Measurements from ENCODE around the gene TMEM238. TPM values are rescaled to one million over a fixed set of nuclear protein-coding genes. Genes with fewer than 3 reads are reported as not detected.

Gene TMEM238
- total and polyA plus RNA-seq, 9 of the 15 experiments (the other 6 are each of a cell fraction or from before 2014, with no cell fraction given): 0.18 to 5.1 (median 1.3) TPM; not detected in 4

DNA sequence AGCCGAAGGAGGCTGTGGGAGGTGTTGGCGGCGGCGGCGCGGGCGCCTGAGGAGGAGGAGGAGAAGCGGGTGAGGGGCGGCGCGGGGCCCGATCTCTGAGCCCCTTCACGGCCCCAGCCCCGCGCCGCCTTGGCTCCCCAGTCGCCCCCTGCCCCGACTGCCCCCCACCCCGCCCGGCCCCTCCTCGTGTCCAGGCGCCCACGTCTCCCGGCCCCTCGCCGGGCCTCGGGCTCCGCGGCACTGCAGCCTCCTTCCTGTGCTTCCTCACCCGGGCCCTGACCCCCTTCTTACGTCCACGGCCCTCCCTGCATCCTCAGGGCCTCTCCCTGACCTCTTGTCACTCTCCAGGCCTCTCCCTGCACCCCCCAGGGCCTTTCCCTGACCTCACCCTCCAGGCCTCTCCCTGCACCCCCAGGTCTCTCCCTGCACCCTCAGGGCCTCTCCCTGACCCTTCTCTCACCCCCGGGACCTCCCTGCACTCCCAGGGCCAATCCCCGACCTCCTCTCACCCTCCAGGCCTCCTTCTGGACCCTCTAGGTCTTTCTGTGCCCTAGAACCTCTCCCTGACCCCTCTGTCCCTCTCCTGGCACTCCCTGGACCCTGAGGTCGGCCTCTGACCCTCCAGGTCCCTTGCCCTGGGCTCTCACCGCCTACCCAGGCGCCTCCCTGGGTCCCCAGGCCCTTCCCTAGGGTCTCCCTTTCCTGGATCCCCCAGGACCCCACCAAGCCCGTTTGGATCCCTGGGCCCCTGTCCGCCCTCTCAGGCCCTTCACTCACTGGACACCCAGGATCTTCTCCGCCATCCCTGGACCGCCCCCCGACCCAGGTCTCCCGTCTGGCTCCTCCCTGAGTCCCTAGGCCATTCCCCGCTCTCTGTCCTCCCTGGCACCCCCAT, 44.0 kb downstream of the TMEM238 start (continued):
- TF ChIP-seq, protein P1, sequence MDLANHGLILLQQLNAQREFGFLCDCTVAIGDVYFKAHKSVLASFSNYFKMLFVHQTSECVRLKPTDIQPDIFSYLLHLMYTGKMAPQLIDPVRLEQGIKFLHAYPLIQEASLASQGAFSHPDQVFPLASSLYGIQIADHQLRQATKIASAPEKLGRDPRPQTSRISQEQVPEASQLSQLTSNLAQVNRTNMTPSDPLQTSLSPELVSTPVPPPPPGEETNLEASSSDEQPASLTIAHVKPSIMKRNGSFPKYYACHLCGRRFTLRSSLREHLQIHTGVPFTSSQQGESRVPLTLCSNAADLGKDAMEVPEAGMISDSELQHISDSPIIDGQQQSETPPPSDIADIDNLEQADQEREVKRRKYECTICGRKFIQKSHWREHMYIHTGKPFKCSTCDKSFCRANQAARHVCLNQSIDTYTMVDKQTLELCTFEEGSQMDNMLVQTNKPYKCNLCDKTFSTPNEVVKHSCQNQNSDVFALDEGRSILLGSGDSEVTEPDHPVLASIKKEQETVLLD (IDR thresholded peaks at IDR 0.05): 0 out of 2 replicates have a peak, but pooled peaks have one; percentile 21
- TF ChIP-seq ZNF239 (CRISPR knock-in tag; IDR thresholded peaks at IDR 0.05) (no peak), NFIC (IDR thresholded peaks at IDR 0.05) (peak; percentile 34; the same call in 1 of the 2 replicates), MEF2D (tag; conservative IDR thresholded peaks at IDR 0.05; ENCODE audit: low read depth) (no peak), KLF13 (tag; IDR thresholded peaks at IDR 0.05; ENCODE audit: borderline replicate concordance, low read depth) (no peak), KAT7 (CRISPR knock-in tag; IDR thresholded peaks at IDR 0.05; ENCODE audit: borderline replicate concordance) (peak; percentile 83; the same call in 1 of the 2 replicates), ZNF143 (CRISPR knock-in tag; IDR thresholded peaks at IDR 0.05) (0 out of 2 replicates have a peak, but pooled peaks have one; percentile 19), NCOR1 (IDR thresholded peaks at IDR 0.05) (peak; percentile 7; the same call in 1 of the 2 replicates), POLR2B (IDR thresholded peaks at IDR 0.05; ENCODE audit: low read depth, partially characterized antibody) (peak; percentile 76), ILF3 (IDR thresholded peaks at IDR 0.05; ENCODE audit: borderline replicate concordance) (no peak), MAZ (CRISPR knock-in tag; conservative IDR thresholded peaks at IDR 0.05 in 1 of 2, IDR thresholded peaks at IDR 0.05 in 1 of 2) (no peak), HMGN3 (IDR thresholded peaks at IDR 0.05; ENCODE audit: borderline replicate concordance, extremely low read depth, insufficient read length, low read depth, low read length) (peak; percentile 79), CHD1 (IDR thresholded peaks at IDR 0.05; ENCODE audit: low read length) (peak; percentile 77), CAMTA2 (CRISPR knock-in tag; conservative IDR thresholded peaks at IDR 0.05) (no peak), EGR1 (conservative IDR thresholded peaks at IDR 0.05) (peak; percentile 73; the same call in 1 of the 2 replicates), ZNF12 (CRISPR knock-in tag; IDR thresholded peaks at IDR 0.05) (0 out of 2 replicates have a peak, but pooled peaks have one; percentile 48)
- TF ChIP-seq, protein P2, sequence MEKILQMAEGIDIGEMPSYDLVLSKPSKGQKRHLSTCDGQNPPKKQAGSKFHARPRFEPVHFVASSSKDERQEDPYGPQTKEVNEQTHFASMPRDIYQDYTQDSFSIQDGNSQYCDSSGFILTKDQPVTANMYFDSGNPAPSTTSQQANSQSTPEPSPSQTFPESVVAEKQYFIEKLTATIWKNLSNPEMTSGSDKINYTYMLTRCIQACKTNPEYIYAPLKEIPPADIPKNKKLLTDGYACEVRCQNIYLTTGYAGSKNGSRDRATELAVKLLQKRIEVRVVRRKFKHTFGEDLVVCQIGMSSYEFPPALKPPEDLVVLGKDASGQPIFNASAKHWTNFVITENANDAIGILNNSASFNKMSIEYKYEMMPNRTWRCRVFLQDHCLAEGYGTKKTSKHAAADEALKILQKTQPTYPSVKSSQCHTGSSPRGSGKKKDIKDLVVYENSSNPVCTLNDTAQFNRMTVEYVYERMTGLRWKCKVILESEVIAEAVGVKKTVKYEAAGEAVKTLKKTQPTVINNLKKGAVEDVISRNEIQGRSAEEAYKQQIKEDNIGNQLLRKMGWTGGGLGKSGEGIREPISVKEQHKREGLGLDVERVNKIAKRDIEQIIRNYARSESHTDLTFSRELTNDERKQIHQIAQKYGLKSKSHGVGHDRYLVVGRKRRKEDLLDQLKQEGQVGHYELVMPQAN (IDR thresholded peaks at IDR 0.05; ENCODE audit: borderline replicate concordance): 0 out of 2 replicates have a peak, but pooled peaks have one; percentile 29
- TF ChIP-seq, protein P3, sequence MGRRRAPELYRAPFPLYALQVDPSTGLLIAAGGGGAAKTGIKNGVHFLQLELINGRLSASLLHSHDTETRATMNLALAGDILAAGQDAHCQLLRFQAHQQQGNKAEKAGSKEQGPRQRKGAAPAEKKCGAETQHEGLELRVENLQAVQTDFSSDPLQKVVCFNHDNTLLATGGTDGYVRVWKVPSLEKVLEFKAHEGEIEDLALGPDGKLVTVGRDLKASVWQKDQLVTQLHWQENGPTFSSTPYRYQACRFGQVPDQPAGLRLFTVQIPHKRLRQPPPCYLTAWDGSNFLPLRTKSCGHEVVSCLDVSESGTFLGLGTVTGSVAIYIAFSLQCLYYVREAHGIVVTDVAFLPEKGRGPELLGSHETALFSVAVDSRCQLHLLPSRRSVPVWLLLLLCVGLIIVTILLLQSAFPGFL (CRISPR knock-in tag; IDR thresholded peaks at IDR 0.05): no peak
- TF ChIP-seq, protein P4, sequence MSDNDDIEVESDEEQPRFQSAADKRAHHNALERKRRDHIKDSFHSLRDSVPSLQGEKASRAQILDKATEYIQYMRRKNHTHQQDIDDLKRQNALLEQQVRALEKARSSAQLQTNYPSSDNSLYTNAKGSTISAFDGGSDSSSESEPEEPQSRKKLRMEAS (CRISPR knock-in tag; IDR thresholded peaks at IDR 0.05): peak; percentile 27
- TF ChIP-seq, protein P5, sequence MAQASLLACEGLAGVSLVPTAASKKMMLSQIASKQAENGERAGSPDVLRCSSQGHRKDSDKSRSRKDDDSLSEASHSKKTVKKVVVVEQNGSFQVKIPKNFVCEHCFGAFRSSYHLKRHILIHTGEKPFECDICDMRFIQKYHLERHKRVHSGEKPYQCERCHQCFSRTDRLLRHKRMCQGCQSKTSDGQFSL (CRISPR knock-in tag; IDR thresholded peaks at IDR 0.05): peak; percentile 95
- TF ChIP-seq, protein P5 (tag; IDR thresholded peaks at IDR 0.05): peak in 1 of 2 experiments; percentile 90; a peak in 2 of 4 replicates

All from K562 (cell line).